ENCODE results near the gene RNF125.
"Not testable (repeated sequence)": the region's sequence is repeated elsewhere in the genome, so short reads cannot be mapped to it uniquely, and the experiment has no call there.

RNF125 gene
- total RNA-seq, result 27.7 to 123 (median 123) reads per million in 3 experiments

- peak; percentile 96 for DNase-seq
Observed at GRCh38 chr18:32018331-32019250, at the start of gene RNF125. TSS of gene RNF125 (plus strand) at chr18:32018825. CDS start at chr18:32018864, 39 bp downstream.

DNA sequence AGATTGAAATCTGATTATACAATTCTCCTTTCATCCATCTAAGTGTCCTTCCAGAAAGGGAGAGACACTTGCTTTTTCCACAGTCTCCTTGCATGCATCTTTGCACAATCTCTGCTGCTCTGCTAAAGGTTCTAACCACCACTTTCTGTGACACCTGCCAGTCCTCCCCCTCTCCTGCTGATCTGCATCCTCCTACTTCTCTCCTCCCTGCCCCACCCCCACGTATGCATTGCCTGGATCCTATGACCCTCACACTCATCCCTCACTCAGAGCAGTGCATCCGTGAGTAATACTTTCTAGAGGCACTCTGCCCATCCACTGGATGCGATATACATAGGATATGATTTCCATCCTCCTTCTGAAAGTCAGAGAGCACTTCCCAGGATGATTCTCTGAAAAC lies 48.0 kb upstream of the RNF125 start:
- DNase-seq, result no peak

GRCh38 chr18:31973929-31974546 lies 44.6 kb upstream of the RNF125 start:
- no peak for DNase-seq

GRCh38 chr18:31976242-31976641 lies 42.4 kb upstream of the RNF125 start:
- no peak for DNase-seq

DNA sequence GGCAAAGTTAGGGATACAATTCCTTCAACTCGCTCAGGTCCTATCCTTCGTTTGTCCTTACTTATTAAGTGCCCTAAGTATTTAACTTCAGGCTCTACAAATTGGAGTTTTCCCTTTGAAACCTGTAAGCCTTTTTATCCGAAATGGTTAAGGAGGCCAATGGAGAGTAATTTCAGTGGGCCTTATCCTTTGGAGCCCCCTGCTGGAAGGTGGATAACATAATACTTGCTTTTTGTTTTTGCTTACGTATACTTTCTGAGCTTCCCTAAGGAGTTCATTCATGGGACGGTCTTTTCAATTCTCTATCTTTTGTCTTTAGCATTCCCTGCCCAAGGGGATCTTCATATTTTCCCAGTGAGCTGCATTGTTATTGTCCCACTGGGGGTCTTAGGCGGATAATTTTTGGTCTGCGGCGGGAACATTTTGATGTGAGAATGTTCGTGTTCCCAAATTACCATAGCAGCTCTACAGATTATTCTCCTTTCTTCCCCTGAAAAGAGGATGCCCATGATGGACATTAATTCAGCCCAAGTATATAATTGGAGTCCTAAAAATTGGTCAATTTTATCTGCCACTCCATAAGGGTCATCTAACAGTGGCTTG lies 41.3 kb upstream of the RNF125 start:
- DNase-seq, result peak; percentile 27

- no peak for DNase-seq
Observed at GRCh38 chr18:31978616-31979015, 40.0 kb upstream of the RNF125 start.

GRCh38 chr18:31979714-31980113 lies 38.9 kb upstream of the RNF125 start:
- no peak for DNase-seq

- no peak for DNase-seq
Observed at GRCh38 chr18:31980863-31981262, 37.8 kb upstream of the RNF125 start.

GRCh38 chr18:31983020-31983419 lies 35.6 kb upstream of the RNF125 start:
- no peak for DNase-seq

- DNase-seq, result peak; percentile 30
Observed at GRCh38 chr18:31983976-31984375, 34.6 kb upstream of the RNF125 start.

GRCh38 chr18:31990823-31991222 lies 27.8 kb upstream of the RNF125 start:
- DNase-seq, result no peak

DNA sequence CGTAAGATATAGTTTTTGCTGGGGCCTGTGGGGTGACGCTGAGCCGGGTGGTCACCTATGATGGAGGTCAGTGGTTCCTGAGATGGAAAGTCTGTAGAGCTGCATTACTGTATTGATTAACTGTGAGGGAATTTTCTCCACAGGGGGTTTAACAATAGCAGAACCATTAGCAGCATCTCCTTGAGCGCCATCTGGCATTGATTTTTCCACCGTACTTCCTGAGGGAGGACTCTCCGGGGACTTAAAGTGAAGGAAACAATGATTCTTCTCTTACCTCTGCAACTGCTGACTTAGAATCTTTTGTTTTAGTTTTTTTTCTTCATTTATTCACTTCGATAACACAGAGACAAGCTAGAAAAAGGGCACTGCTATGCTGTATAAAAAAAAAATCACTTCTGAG lies 22.6 kb upstream of the RNF125 start:
- DNase-seq, result no peak

DNA sequence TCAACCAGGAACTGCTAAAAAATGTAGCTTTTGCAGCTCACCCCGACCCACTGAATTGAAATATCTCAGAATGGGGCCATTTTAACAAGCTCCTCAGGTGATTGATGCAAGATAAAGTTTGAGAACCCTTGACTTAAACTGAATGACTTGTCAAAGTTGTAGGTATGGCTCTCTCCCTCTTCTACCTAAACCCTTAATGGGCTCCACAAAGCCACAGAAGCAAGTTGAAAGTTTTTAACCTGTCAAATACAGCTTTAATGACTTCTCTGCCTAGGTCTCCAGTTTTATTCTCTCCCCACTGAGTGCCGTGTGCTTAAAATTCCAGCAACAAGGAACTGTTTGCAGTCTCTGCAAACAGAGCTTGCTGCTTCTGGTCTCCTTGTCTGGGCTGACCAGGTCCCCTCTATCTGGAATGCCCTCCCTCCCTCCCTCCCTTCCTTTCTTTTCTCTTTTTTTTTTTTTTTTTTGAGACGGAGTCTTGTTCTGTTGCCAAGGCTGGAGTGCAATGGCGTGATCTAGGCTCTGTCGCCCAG lies 19.7 kb upstream of the RNF125 start:
- no peak for DNase-seq

- not testable (repeated sequence) for DNase-seq
Observed at GRCh38 chr18:32001141-32001540, 17.5 kb upstream of the RNF125 start.

- not testable (repeated sequence) for DNase-seq
Observed at GRCh38 chr18:32003822-32004221, 14.8 kb upstream of the RNF125 start.

- DNase-seq, result no peak
Observed at GRCh38 chr18:32010124-32010721, 8.4 kb upstream of the RNF125 start.

DNA sequence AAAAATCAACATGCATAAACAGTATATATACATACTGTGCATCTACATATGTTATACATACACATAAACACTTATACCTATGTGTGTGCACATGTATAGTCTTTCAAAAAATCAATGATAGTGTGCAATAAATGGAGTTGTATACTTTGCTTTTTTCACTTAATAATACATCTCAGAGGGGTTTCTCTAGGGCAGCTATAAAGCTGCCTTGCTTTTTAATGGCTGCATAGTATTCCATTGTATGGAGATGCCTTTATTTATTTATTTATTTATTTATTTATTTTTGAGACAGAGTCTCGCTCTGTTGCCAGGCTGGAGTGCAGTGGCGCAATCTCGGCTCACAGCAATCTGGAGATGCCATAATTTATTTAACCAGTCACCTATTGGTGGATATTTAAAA lies 7.4 kb upstream of the RNF125 start:
- DNase-seq, result no peak

DNA sequence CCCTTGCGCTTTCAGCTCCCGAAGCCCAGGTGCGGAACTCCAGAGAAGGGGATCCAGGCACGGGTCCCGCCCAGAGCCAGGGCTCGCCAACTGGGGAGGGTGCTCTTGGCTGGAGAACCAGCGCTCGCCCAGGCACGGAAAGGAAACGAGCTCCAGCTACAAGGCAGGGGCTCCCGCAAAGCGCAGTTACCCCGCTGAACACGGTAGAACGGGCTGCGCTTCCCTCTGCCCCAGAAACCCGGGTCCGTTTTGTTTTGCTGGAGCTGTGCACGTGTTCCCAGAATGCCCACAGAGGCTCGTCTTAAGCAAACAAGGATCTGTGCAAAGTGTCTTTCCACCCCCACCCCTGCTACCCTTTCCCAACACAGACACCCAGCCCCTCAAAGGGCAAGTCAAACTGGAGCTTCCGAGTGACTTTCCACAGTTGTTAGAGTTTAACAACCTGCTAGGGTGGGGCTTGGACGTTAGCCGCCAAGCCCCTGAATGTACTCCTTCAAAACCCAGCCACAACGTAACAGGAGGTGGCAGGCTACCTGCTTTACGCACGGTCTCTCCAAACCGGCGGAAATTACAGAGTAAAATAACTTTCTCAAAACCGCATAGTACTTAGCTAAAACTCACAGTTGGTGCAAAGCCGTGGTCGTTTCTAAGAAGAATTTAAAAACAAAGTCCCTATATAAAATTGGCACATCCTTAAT lies 775 bp downstream of the RNF125 start:
- DNase-seq, result peak; percentile 86

- not testable (repeated sequence) for DNase-seq
Observed at GRCh38 chr18:32019949-32020625, 1.5 kb downstream of the RNF125 start.

DNA sequence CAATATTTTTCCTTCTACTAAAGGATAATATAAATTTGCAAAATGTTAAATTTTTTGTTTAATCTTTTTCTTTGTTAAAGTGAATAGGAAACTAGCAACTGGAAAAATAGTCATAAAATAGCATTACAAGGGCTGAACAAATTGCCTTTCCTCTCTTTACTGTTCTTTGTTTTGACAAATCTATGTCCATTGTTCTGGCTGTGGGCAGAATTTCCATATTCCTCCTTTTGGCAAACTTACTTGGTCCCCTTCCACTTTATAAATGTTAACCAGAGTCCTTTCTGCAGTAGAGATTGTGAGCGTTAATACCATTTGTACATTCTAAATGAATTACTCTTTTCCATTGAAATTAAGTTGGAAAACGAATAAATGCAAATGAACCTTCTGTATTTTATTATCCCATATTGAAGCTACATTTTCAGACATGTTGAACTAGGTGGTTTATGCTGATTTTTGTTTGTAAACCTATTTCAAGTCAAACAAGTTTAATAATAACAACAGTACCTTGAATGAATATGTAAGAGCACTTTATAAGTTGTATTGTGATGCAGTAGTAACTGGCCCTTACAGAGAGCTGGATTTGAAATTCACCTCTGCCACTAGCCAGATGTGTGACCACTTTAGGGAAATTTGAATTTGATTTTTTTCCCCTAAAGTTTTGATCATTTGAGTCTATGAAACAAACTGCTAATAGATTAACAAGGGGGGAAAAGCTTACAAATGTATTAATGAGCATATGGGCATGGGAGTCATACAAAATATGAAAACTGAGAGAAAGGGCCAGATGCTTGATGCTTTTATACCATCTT lies 3.3 kb downstream of the RNF125 start:
- no peak for DNase-seq

- DNase-seq, result no peak
Observed at GRCh38 chr18:32025744-32026143, 7.1 kb downstream of the RNF125 start.
